Measurements from ENCODE around the gene IL6R. TPM values are rescaled to one million over a fixed set of nuclear protein-coding genes. Genes with fewer than 3 reads are reported as not detected.

IL6R gene
- total RNA-seq, 1 experiment from 2014 or later, result 4.9 TPM

DNA sequence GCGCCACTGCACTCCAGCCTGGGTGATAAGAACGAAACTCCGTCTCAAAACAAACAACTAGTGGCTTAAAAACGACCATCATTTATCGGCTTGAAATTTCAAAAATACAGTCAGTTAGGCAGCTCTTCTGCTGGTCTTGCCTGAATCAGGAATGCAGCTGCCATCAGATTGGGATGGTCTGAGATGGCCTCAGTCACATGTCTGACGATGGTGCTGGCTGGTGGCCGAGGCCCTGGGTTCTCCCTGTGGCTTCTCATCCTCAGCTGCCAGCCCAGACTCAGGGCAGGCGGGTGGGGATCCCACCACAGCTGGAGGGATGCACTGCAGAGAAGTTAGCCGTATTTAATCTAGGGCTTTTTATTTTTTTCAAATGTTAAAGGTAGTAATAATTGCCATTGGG is 31.3 kb downstream of the IL6R start:
- no peaks in the 10 kb centered on the region for H3K27me3 ChIP-seq (replicated peaks; ENCODE audit: control insufficient read depth, insufficient read depth, low read length)
- no peak overlapping the region for H3K4me3 ChIP-seq (ENCODE audit: low read depth, low read length)
- no peaks in the 10 kb centered on the region for H3K9me3 ChIP-seq
- no TSS peak for BruUV-seq (replicated peaks)
- Mint-ChIP-seq H3K4me1 (ENCODE audit: low read depth, unreplicated experiment) (peaks cover 8% of the 10 kb centered on the region), H3K27me3 (ENCODE audit: insufficient read depth, unreplicated experiment) (no peaks in the 10 kb centered on the region), H3K9me3 (ENCODE audit: unreplicated experiment) (no peaks in the 10 kb centered on the region), H3K4me3 (ENCODE audit: unreplicated experiment) (no peak overlapping the region), H3K27ac (ENCODE audit: unreplicated experiment) (no peak overlapping the region), H3K36me3 (ENCODE audit: insufficient read depth, unreplicated experiment) (no peaks in the 10 kb centered on the region)
- intact Hi-C loops (cut with micrococcal nuclease; ENCODE audit: unreplicated experiment), result no loop called here
- ChIA-PET CTCF (no interaction called here), POLR2A (no interaction called here)
- DNase-seq, result no peak
- no peaks in the 10 kb centered on the region for H3K36me3 ChIP-seq (ENCODE audit: control insufficient read depth, insufficient read depth, low read length)
- TF ChIP-seq CTCF (IDR thresholded peaks at IDR 0.05; ENCODE audit: insufficient read depth in 1 of 2, low read depth in 1 of 2, low read length in 1 of 2, severe bottlenecking in 1 of 2, unreplicated experiment in 1 of 2), result no peak
- H3K4me1 ChIP-seq, result peaks cover 5% of the 10 kb centered on the region

GRCh38 chr1:154440036-154440804 is 35.1 kb downstream of the IL6R start:
- DNase-seq, result no peak

More at GRCh38 chr1:154440036-154440804, 35.1 kb downstream of the IL6R start:
- Mint-ChIP-seq H3K4me1 (ENCODE audit: low read depth, unreplicated experiment) (peaks cover 7% of the 10 kb centered on the region), H3K4me3 (ENCODE audit: unreplicated experiment) (no peak overlapping the region), H3K9me3 (ENCODE audit: unreplicated experiment) (no peaks in the 10 kb centered on the region), H3K27me3 (ENCODE audit: insufficient read depth, unreplicated experiment) (no peaks in the 10 kb centered on the region), H3K36me3 (ENCODE audit: insufficient read depth, unreplicated experiment) (no peaks in the 10 kb centered on the region), H3K27ac (ENCODE audit: unreplicated experiment) (no peak overlapping the region)
- POLR2A ChIA-PET, result no interaction called here
- Histone ChIP-seq H3K9me3 (no peaks in the 10 kb centered on the region), H3K4me1 (peaks cover 5% of the 10 kb centered on the region), H3K27me3 (replicated peaks; ENCODE audit: control insufficient read depth, insufficient read depth, low read length) (no peaks in the 10 kb centered on the region), H3K4me3 (ENCODE audit: low read depth, low read length) (no peak overlapping the region), H3K36me3 (ENCODE audit: control insufficient read depth, insufficient read depth, low read length) (no peaks in the 10 kb centered on the region)
- CTCF ChIA-PET, result interaction anchor here (1.1 kb wide), 1 partner anchor 39 kb away, joined by 3 read pairs; no protein-coding TSS in a partner anchor
- no peak for TF ChIP-seq CTCF (IDR thresholded peaks at IDR 0.05; ENCODE audit: insufficient read depth in 1 of 2, low read depth in 1 of 2, low read length in 1 of 2, severe bottlenecking in 1 of 2, unreplicated experiment in 1 of 2)
- intact Hi-C loops (cut with micrococcal nuclease; ENCODE audit: unreplicated experiment), result loop anchor here (5.0 kb wide), 1 partner anchor 33 kb away; the partner anchor contains the start of gene IL6R
- no TSS peak for BruUV-seq (replicated peaks)
